D721Med (cell line): ENCODE measurements around the gene GSG1L.
"Not testable (repeated sequence)": the region's sequence is repeated elsewhere in the genome, so short reads cannot be mapped to it uniquely, and the experiment has no call there.

Experiments used
- DNase-seq: peaks from one replicate; pipeline ENCODE4 v3.0.0; 2011; ENCODE audit warnings: low spot score; ENCODE audit not compliant: insufficient read length
- FAIRE-seq: peaks from 2 replicates; lab custom pipeline; 2011; peaks lifted over from hg19 to GRCh38; lab: Jason Lieb, UNC
- TF ChIP-seq, protein P1 (sequence below): IDR thresholded peaks from 2 replicates; pipeline ENCODE4 v1.5.1; 2012; ENCODE audit warnings: mild to moderate bottlenecking, control low read depth; ENCODE audit not compliant: insufficient read depth; ENCODE audit errors: missing control alignments

The GSG1L gene

DNA sequence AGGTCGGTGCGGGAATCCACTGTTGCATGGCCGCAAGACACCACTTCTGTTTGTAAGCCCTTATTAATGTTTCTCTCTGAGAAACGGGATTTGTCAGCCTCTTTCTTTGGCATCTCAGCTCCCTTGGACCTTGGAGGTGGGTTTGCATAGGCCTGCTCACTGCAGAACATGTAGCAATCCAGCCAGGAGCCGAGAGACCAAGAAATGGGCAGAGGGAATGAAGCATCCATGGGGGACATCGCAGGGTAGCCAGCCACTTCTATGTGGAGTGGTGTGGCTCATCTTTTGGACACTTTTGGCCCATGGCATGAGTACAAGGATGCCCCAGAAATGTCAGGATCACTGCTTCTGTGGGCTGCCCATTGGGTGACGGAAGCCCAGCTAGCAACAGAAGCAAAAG, 79.4 kb downstream of the GSG1L start:
- DNase-seq (no peak), FAIRE-seq (no peak)
- TF ChIP-seq, protein P1, sequence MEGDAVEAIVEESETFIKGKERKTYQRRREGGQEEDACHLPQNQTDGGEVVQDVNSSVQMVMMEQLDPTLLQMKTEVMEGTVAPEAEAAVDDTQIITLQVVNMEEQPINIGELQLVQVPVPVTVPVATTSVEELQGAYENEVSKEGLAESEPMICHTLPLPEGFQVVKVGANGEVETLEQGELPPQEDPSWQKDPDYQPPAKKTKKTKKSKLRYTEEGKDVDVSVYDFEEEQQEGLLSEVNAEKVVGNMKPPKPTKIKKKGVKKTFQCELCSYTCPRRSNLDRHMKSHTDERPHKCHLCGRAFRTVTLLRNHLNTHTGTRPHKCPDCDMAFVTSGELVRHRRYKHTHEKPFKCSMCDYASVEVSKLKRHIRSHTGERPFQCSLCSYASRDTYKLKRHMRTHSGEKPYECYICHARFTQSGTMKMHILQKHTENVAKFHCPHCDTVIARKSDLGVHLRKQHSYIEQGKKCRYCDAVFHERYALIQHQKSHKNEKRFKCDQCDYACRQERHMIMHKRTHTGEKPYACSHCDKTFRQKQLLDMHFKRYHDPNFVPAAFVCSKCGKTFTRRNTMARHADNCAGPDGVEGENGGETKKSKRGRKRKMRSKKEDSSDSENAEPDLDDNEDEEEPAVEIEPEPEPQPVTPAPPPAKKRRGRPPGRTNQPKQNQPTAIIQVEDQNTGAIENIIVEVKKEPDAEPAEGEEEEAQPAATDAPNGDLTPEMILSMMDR: no peak

DNA sequence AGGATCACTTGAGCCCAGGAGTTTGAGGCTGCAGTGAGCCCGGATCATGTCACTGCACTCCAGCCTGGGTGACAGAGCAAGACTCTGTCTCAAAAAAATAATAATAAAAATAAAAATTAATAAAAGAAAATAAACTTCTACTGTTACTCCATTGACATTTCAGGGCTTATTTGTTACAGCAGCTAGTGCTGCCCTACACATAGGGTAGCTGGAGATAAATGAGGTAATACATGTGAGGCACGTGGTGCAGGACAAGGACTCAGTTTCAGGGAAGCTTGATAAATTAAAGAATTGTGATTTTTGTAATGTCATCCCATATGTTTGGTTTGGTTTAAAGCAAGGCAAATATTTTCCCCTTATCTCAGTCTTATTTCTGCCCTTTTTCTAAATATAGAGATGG, 80.3 kb downstream of the GSG1L start:
- TF ChIP-seq, protein P1: no peak
- FAIRE-seq (no peak), DNase-seq (no peak)

DNA sequence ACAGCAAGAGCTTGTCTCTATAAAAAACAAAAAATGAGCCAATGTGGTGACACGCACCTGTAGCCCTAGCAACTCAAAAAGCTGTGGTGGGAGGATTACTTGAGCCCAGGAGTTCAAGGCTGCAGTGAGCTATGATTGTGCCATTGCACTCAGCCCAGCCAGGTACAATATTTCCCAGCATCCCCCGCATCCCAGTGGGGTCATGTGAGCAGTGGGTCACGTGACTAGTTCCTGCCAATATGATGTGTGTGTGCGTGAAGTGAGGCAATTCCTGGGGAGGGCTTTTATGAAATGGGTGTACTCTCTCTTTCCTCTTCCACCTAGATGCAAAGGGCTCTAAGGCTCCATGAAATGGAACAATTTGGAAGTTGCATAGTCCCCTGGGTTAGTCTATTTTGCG, 81.3 kb downstream of the GSG1L start:
- TF ChIP-seq, protein P1: no peak
- DNase-seq (no peak), FAIRE-seq (no peak)

DNA sequence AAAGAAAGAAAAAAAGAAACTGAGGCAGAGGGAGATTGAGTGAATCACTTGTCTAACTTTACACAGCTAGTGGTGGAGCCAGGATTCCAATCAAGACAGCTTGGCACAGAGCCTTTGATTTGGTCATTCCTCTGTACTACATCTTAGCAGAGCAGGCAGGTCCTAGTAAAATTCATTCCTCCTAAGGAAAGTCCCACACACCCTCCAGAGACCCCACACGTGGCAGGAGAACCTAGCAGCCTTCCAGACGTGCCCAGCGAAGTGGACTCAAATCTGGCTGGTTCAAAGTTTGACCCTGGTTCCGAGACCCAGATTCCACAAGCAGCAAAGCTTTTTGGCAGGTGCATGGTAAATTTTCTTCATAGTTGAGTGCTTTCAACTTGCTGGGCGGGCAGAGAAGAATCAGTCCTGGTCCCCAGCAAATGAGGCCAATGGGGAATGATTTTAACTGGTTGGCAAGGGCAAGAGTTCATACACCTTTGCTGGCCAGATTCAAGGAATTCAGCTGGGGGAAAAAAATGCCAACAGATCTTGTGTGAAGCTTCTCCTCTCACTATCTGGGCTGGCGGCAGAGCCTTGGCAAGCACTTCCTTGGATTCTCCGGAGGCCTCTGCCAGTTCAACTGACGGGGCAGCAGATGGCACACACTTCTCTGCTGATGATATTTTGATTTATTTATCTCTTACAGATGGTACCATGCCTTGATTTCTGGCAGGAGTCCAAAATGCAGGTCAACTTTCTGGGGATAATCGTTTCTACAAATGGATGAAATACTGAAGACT, 82.4 kb downstream of the GSG1L start:
- TF ChIP-seq, protein P1: no peak
- FAIRE-seq: no peak
- DNase-seq: no peak

DNA sequence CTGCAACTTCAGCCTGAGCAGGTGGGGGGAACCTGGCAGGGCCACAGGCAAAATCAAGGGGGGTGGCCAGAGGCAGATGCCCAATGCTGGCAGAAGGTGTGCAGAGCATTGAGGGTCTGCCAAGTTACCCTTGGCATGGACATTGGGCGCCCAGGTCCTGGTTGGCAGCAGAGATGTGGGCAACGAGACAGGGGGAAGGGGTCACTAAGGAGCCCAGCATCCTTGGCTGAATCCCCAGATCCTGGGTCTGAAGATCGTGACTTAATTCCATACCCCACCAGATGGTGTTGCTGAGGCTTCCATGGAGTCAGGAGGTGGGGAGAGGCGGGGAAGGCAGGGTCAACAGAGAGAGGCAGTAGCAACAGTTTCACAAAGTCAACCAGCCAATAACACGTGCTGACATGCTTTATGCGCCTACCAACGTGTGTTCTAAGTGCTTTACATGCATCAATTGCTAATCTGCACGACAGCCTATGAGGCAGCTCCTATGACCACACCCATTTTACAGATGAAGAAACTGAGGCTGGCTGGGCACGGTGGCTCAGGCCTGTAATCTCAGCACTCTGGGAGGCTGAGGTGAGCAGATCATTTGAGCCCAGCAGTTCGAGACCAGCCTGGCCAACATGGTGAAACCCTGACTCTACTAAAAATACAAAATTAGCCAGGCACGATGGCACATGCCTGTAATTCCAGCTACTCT, 83.3 kb downstream of the GSG1L start:
- TF ChIP-seq, protein P1: no peak
- DNase-seq (no peak), FAIRE-seq (no peak)

DNA sequence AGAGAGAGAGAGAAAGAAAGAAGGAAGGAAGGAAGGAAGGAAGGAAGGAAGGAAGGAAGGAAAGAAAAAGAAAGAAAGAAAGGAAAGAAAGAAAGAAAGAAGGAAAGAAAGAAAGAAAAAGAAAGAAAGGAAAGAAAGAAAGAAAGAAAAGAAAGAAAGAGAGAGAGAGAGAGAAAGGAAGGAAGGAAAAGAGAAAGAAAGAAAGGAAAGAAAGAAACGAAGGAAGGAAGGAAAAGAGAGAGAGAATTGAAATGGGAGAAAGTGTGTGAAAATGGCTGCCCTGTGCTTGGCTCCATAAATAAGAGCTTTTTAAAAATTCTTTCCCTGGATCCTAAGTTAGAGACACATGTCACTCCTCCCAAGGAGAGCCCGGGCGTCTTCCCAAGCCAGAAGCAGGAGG, 83.8 kb downstream of the GSG1L start:
- DNase-seq, FAIRE-seq: not testable (repeated sequence)

DNA sequence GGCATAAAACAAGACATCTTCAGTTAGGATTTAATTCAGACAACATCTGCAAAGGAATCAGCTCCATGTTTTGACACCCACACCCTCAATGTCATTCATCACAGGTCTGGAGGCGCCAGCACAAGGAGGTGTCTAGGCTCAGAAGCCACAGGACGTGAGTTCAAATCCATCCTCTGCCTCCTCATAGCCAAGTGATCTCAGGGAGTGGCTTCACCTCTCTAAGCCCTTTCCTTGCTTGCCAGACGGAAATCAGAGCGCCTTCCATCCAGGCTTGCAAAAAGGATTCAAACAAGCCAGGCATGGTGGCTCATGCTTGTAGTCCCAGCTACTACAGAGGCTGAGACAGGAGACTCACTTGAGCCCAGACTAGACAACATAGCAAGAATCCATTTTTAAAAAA, 84.6 kb downstream of the GSG1L start:
- FAIRE-seq (no peak), DNase-seq (no peak)
- TF ChIP-seq, protein P1: no peak
